Nephron (organoid): Measurements from ENCODE around the gene CPNE5.
A peak's percentile ranks its signal among the peaks of the same experiment; 100 is the strongest.

ENCODE experiments used
- H3K27ac Mint-ChIP-seq, 3 experiments: 2 replicates each; pipeline ENCODE4 v1.8.0; 2020; ENCODE audit warnings: mixed read lengths in 3 of 3, mild to moderate bottlenecking in 2 of 3, moderate library complexity in 1 of 3
- H3K27me3 Mint-ChIP-seq: 2 replicates; pipeline ENCODE4 v1.8.0; 2021; ENCODE audit warnings: low read depth, mild to moderate bottlenecking, moderate library complexity, mixed read lengths
- H3K36me3 Mint-ChIP-seq: 2 replicates; pipeline ENCODE4 v1.8.0; 2020; ENCODE audit warnings: low read depth, mixed read lengths
- H3K4me1 Mint-ChIP-seq: 2 replicates; pipeline ENCODE4 v1.8.0; 2020; ENCODE audit warnings: mixed read lengths
- H3K4me3 Mint-ChIP-seq, 3 experiments: 2 replicates each; pipeline ENCODE4 v1.8.0; 2020; ENCODE audit warnings: mild to moderate bottlenecking in 3 of 3, mixed read lengths in 3 of 3, moderate library complexity in 2 of 3
- H3K9me3 Mint-ChIP-seq: 2 replicates; pipeline ENCODE4 v1.8.0; 2020; ENCODE audit warnings: mixed read lengths
- TF ChIP-seq, protein P1 (sequence below), 3 experiments: fragments of 200-600 bp; sonication (generic); IDR thresholded peaks; one replicate each; pipeline ENCODE4 v1.5.0; 2021; ENCODE audit warnings: antibody characterized with exemption in 3 of 3; ENCODE audit not compliant: unreplicated experiment in 3 of 3

CPNE5 gene

GRCh38 chr6:36738108-36738507 lies 101.1 kb downstream of the CPNE5 start:
- H3K9me3 Mint-ChIP-seq = no peaks in the 10 kb centered on the region
- H3K27me3 Mint-ChIP-seq = peaks cover 3% of the 10 kb centered on the region
- no peaks in the 10 kb centered on the region for H3K36me3 Mint-ChIP-seq
- TF ChIP-seq, protein P1, sequence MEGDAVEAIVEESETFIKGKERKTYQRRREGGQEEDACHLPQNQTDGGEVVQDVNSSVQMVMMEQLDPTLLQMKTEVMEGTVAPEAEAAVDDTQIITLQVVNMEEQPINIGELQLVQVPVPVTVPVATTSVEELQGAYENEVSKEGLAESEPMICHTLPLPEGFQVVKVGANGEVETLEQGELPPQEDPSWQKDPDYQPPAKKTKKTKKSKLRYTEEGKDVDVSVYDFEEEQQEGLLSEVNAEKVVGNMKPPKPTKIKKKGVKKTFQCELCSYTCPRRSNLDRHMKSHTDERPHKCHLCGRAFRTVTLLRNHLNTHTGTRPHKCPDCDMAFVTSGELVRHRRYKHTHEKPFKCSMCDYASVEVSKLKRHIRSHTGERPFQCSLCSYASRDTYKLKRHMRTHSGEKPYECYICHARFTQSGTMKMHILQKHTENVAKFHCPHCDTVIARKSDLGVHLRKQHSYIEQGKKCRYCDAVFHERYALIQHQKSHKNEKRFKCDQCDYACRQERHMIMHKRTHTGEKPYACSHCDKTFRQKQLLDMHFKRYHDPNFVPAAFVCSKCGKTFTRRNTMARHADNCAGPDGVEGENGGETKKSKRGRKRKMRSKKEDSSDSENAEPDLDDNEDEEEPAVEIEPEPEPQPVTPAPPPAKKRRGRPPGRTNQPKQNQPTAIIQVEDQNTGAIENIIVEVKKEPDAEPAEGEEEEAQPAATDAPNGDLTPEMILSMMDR (IDR thresholded peaks at IDR 0.05; ENCODE audit: unreplicated experiment in 3 of 3) = no peak
- H3K27ac Mint-ChIP-seq = no peak overlapping the region
- H3K4me1 Mint-ChIP-seq = peaks cover 7% of the 10 kb centered on the region
- H3K4me3 Mint-ChIP-seq = no peak overlapping the region

DNA sequence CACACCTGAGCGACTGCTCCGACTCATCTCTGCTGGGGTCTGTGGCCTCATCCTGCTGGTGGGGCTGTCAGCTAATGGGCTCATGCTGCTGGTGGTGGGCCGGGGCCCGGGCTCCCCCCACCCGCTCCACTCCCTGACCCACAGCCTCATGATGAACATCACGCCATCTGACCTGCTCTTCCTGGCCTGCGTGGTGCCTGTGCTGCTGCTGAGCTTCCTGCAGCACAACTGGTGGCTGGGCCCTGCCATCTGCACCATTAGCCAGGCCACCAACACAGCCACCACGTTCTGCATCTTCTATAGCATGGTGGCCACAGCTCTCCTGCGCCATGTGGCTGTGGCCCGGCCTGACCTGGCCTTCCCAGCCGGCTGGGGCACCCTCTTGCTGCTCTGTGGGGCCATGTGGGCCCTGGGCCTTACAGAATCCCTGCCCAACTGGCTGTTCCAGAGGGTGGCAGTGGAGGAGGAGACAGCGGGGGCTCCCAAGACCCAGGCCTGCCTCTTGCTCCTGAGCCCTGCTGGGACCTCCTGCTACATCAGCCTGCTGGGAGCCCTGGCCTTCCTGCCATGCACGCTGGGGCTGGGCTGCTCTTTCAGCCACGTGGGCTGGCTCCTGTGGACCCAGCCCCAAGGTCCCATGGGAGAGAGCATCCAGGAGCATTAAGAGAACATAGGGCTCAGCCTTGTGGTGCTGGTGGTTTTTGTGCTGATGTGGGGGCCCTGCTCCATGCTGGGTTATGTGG lies 102.0 kb downstream of the CPNE5 start:
- Mint-ChIP-seq H3K9me3 (no peaks in the 10 kb centered on the region), H3K4me1 (peaks cover 7% of the 10 kb centered on the region), H3K36me3 (no peaks in the 10 kb centered on the region), H3K27ac (no peak overlapping the region), H3K4me3 (no peak overlapping the region), H3K27me3 (no peaks in the 10 kb centered on the region)
- TF ChIP-seq, protein P1 (IDR thresholded peaks at IDR 0.05; ENCODE audit: unreplicated experiment in 3 of 3) = no peak

GRCh38 chr6:36735110-36736071 lies 103.9 kb downstream of the CPNE5 start:
- TF ChIP-seq, protein P1 (IDR thresholded peaks at IDR 0.05; ENCODE audit: unreplicated experiment in 3 of 3) = no peak
- Mint-ChIP-seq H3K4me1 (peaks cover 7% of the 10 kb centered on the region), H3K4me3 (peak overlapping the region in 2 of 3 experiments; percentile 3 to 54), H3K9me3 (no peaks in the 10 kb centered on the region), H3K27me3 (no peaks in the 10 kb centered on the region), H3K36me3 (no peaks in the 10 kb centered on the region), H3K27ac (peak overlapping the region in 2 of 3 experiments; percentile 74 to 88)

DNA sequence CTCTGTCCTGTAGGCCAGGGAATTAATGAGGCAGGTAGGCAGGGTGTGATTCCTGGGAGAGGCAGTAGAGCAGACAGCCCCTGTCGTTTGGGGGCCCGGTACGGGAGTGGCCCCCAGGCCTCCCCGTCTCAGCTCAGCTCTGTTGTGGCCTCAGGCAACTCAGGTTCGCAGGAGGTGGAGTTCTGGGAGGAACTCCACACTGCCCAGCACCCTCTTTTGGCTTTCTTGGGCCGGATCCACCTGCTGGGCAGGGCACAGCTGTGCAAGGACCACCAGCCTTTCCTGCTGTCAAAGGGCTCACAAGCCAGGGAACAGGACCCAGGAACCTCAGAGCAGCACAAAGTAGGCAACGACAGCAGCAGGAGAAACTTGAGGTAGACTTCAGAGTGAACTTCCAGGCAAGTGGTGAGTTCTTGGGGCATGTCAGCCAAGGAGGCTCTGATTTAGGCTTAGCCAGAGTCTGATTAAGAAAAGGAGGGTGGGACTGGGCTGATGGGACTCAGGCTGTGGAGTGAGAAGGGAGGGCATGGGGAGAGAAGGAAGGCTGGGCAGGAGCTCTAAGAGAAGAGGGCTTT lies 104.7 kb downstream of the CPNE5 start:
- Mint-ChIP-seq H3K36me3 (no peaks in the 10 kb centered on the region), H3K9me3 (no peaks in the 10 kb centered on the region), H3K4me1 (peaks cover 7% of the 10 kb centered on the region), H3K27ac (peak overlapping the region in 2 of 3 experiments; percentile 74 to 88), H3K27me3 (no peaks in the 10 kb centered on the region), H3K4me3 (peak overlapping the region in 2 of 3 experiments; percentile 3 to 54)
- TF ChIP-seq, protein P1 (IDR thresholded peaks at IDR 0.05; ENCODE audit: unreplicated experiment in 3 of 3) = no peak

DNA sequence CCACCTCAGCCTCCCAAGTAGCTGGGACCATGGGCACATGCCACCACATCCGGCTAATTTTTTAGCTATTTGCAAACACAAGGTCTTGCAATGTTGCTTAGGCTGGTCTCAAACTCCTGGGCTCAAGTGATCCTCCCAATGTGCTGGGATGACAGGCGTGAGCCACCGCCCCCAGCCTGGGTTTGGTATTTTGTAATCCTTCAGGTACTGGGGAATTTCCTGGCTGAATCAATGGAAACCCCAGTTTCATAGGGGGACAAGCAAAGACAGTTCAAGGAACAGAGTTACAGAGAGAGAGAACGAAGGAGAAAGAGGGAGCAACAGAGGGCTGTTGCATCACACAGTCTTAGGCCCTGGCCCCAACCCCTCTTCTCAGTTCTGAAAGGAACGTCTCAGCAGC lies 105.9 kb downstream of the CPNE5 start:
- no peak overlapping the region for H3K4me3 Mint-ChIP-seq
- peaks cover 13% of the 10 kb centered on the region for H3K4me1 Mint-ChIP-seq
- TF ChIP-seq, protein P1 (IDR thresholded peaks at IDR 0.05; ENCODE audit: unreplicated experiment in 3 of 3) = no peak
- no peaks in the 10 kb centered on the region for H3K27me3 Mint-ChIP-seq
- no peaks in the 10 kb centered on the region for H3K9me3 Mint-ChIP-seq
- H3K36me3 Mint-ChIP-seq = no peaks in the 10 kb centered on the region
- no peak overlapping the region for H3K27ac Mint-ChIP-seq
